ENCODE results near the gene TPSB2. TPM values are rescaled to one million over a fixed set of nuclear protein-coding genes. Genes with fewer than 3 reads are reported as not detected.

TPSB2 gene
- total RNA-seq, 1 donor from 2014 or later = 3.6 TPM

- H3K9me3 ChIP-seq (replicated peaks) = no peaks in the 10 kb centered on the region
- no peak for DNase-seq
- no peaks in the 10 kb centered on the region for H3K36me3 ChIP-seq
- H3K27ac ChIP-seq (replicated peaks) = no peak overlapping the region
- intact Hi-C loops (cut with micrococcal nuclease) = no loop called here
- no peak for TF ChIP-seq CTCF (IDR thresholded peaks at IDR 0.05; ENCODE audit: borderline replicate concordance)
- peaks cover 39% of the 10 kb centered on the region for H3K27me3 ChIP-seq (ENCODE audit: low read depth)
- H3K4me1 ChIP-seq = no peaks in the 10 kb centered on the region
- no peak overlapping the region for H3K4me3 ChIP-seq
Measured at GRCh38 chr16:1197237-1197866, 32.6 kb downstream of the TPSB2 start.

GRCh38 chr16:1196494-1196893, 33.5 kb downstream of the TPSB2 start:
- Histone ChIP-seq H3K4me1 (no peaks in the 10 kb centered on the region), H3K4me3 (no peak overlapping the region), H3K27ac (replicated peaks) (no peak overlapping the region), H3K27me3 (ENCODE audit: low read depth) (peaks cover 44% of the 10 kb centered on the region), H3K36me3 (no peaks in the 10 kb centered on the region), H3K9me3 (replicated peaks) (no peaks in the 10 kb centered on the region)
- intact Hi-C loops (cut with micrococcal nuclease) = no loop called here
- TF ChIP-seq CTCF (IDR thresholded peaks at IDR 0.05; ENCODE audit: borderline replicate concordance) = no peak
- DNase-seq = no peak

- Histone ChIP-seq H3K4me3 (no peak overlapping the region), H3K36me3 (no peaks in the 10 kb centered on the region), H3K9me3 (replicated peaks) (no peaks in the 10 kb centered on the region), H3K4me1 (no peaks in the 10 kb centered on the region), H3K27me3 (ENCODE audit: low read depth) (peaks cover 51% of the 10 kb centered on the region), H3K27ac (replicated peaks) (no peak overlapping the region)
- TF ChIP-seq CTCF (IDR thresholded peaks at IDR 0.05; ENCODE audit: borderline replicate concordance) = no peak
- intact Hi-C loops (cut with micrococcal nuclease) = no loop called here
- DNase-seq = no peak
Measured at GRCh38 chr16:1195393-1195666, 34.7 kb downstream of the TPSB2 start.

GRCh38 chr16:1194665-1195392, 35.2 kb downstream of the TPSB2 start:
- Histone ChIP-seq H3K27me3 (ENCODE audit: low read depth) (peaks cover 54% of the 10 kb centered on the region), H3K4me1 (no peaks in the 10 kb centered on the region), H3K27ac (replicated peaks) (no peak overlapping the region), H3K4me3 (no peak overlapping the region), H3K36me3 (no peaks in the 10 kb centered on the region), H3K9me3 (replicated peaks) (no peaks in the 10 kb centered on the region)
- intact Hi-C loops (cut with micrococcal nuclease) = no loop called here
- no peak for DNase-seq
- TF ChIP-seq CTCF (IDR thresholded peaks at IDR 0.05; ENCODE audit: borderline replicate concordance) = peak; percentile 82

- peaks cover 61% of the 10 kb centered on the region for H3K27me3 ChIP-seq (ENCODE audit: low read depth)
- no peaks in the 10 kb centered on the region for H3K4me1 ChIP-seq
- no peaks in the 10 kb centered on the region for H3K9me3 ChIP-seq (replicated peaks)
- TF ChIP-seq CTCF (IDR thresholded peaks at IDR 0.05; ENCODE audit: borderline replicate concordance) = no peak
- no peak for DNase-seq
- intact Hi-C loops (cut with micrococcal nuclease) = no loop called here
- H3K27ac ChIP-seq (replicated peaks) = no peak overlapping the region
- H3K36me3 ChIP-seq = no peaks in the 10 kb centered on the region
- no peak overlapping the region for H3K4me3 ChIP-seq
Measured at GRCh38 chr16:1193825-1194581, 36.0 kb downstream of the TPSB2 start.
